Measurements from ENCODE around the gene CD200R1. TPM values are rescaled to one million over a fixed set of nuclear protein-coding genes. Genes with fewer than 3 reads are reported as not detected.

CD200R1 gene
- total and polyA plus RNA-seq, 8 donors, result 0.05 to 0.93 (median 0.24) TPM; not detected in 3

DNA sequence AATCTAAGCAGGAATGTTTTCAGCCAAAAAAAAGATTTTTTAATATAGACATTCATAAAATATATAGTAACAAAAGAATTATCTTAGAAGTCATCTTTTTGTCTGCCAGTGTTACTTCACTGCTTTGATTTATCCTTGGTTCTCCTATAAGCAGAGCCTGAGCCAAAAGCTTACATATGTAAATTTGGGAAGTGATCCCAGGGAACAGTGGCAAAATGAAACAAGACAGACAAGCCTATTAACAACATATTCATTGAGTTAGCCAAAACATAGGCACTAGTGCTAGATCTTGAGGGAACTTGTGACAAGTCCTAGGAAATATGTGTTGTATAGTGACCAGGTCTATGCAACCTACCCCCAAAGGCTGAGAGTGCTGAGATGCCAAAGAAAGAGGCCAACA is 27.1 kb upstream of the CD200R1 start:
- ATAC-seq, result no peak
- no peak for DNase-seq
- FAIRE-seq, result no peak
- H3K4me1 ChIP-seq, result no peaks in the 10 kb centered on the region
- H3K4me3 ChIP-seq, result no peak overlapping the region
- intact Hi-C loops (cut with DNase I), result no loop called here
- no peak overlapping the region for H3K27ac ChIP-seq
- TF ChIP-seq, protein P1, sequence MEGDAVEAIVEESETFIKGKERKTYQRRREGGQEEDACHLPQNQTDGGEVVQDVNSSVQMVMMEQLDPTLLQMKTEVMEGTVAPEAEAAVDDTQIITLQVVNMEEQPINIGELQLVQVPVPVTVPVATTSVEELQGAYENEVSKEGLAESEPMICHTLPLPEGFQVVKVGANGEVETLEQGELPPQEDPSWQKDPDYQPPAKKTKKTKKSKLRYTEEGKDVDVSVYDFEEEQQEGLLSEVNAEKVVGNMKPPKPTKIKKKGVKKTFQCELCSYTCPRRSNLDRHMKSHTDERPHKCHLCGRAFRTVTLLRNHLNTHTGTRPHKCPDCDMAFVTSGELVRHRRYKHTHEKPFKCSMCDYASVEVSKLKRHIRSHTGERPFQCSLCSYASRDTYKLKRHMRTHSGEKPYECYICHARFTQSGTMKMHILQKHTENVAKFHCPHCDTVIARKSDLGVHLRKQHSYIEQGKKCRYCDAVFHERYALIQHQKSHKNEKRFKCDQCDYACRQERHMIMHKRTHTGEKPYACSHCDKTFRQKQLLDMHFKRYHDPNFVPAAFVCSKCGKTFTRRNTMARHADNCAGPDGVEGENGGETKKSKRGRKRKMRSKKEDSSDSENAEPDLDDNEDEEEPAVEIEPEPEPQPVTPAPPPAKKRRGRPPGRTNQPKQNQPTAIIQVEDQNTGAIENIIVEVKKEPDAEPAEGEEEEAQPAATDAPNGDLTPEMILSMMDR (IDR thresholded peaks at IDR 0.05), result no peak
- peaks cover 0 to 41% (median 3%) of the 10 kb centered on the region in 3 donors for H3K36me3 ChIP-seq
- H3K27me3 ChIP-seq, result no peaks in the 10 kb centered on the region
- H3K9me3 ChIP-seq, result no peaks in the 10 kb centered on the region

DNA sequence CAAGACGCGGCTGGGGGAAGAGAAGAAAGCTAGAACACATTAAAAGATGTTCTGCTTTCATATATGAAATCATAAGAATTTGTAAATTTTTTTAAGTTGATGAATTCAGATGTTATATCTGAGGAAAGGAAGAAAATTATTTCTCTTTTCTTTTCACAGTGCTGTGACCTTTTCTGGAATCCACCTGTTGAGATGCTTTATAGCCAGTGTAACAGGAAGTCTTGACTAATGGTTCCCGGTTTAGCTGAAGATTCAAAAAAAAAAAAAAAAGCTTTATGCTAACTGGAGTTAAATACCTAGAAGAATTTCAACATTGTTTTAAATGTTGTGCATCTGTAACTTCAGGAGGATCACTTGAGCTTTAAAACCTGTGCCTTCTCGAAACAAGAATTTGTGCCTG is 25.8 kb upstream of the CD200R1 start:
- H3K4me1 ChIP-seq, result no peaks in the 10 kb centered on the region
- H3K27me3 ChIP-seq, result no peaks in the 10 kb centered on the region
- no peak for ATAC-seq
- intact Hi-C loops (cut with DNase I), result no loop called here
- DNase-seq, result no peak
- H3K27ac ChIP-seq, result no peak overlapping the region
- FAIRE-seq, result no peak
- H3K9me3 ChIP-seq, result no peaks in the 10 kb centered on the region
- peaks cover 0 to 46% (median 3%) of the 10 kb centered on the region in 3 donors for H3K36me3 ChIP-seq
- WGBS, 2 donors, result 82 to 86% methylated on average over 4 of the region's 4 CpGs
- H3K4me3 ChIP-seq, result no peak overlapping the region
- TF ChIP-seq, protein P1 (IDR thresholded peaks at IDR 0.05), result no peak

- peaks cover 0 to 15% (median 15%) of the 10 kb centered on the region in 3 donors for H3K4me1 ChIP-seq
- no peak overlapping the region for H3K4me3 ChIP-seq
- no peak for DNase-seq
- no peak overlapping the region for H3K27ac ChIP-seq
- intact Hi-C loops (cut with DNase I), result no loop called here
- H3K9me3 ChIP-seq, result no peaks in the 10 kb centered on the region
- 77 to 80% methylated on average over 4 of the region's 4 CpGs for WGBS, 2 donors
- no peaks in the 10 kb centered on the region for H3K27me3 ChIP-seq
- TF ChIP-seq, protein P1 (IDR thresholded peaks at IDR 0.05), result no peak
- no peak for ATAC-seq
- H3K36me3 ChIP-seq, result peaks cover 0 to 22% (median 0%) of the 10 kb centered on the region in 3 donors
- FAIRE-seq, result no peak
Measured at GRCh38 chr3:112995800-112996199, 20.9 kb upstream of the CD200R1 start.

DNA sequence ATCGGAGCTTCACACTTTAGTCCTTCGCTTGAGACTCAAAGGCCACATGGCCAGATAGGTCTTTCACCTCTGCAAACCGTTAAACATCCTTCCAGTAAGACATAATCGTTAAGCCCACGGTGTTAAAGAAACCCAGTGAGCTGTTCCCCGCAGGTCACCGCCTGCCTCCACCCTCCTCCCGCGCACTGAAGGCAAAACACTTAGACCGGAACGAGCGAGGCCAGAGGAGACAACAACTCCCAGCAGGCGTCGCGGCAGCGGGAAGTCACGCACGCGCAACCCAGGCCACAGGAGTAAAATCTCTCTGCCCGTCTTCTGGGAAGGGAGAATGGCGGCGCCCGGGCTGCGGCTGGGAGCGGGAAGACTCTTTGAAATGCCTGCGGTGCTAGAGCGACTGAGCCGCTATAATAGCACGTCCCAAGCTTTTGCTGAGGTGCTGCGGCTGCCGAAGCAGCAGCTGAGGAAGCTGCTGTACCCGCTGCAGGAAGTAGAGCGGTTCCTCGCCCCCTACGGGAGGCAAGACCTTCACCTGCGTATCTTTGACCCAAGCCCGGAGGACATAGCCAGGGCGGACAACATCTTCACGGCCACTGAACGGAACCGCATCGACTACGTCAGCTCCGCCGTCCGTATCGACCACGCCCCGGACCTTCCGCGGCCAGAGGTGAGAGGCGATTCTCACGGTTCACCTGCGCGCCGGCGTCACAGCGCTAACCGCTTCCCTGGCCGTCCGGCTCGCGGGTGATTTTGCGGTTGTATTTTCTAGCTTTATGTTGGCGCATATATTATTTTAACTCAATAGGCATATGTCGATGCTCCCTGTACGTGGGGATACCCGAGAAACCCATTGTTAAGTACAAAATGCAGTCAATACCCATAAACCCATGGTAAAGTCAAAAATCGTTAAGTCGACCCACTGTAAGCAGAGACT is 16.0 kb upstream of the CD200R1 start, which contains the start of gene GTPBP8:
Gene GTPBP8, plus strand, starts transcription at position 313 of the 931 bp plus-strand sequence. Its CDS starts 16 bp downstream, at position 329.
- Histone ChIP-seq H3K9me3 (no peaks in the 10 kb centered on the region), H3K4me3 (peak within 1 kb of the TSS; percentile 64 to 80 (median 70)), H3K4me1 (peaks cover 0 to 19% (median 17%) of the 10 kb centered on the region in 3 donors), H3K27ac (peak within 1 kb of the TSS; percentile 97 to 100 (median 99)), H3K36me3 (no peaks in the 10 kb centered on the region), H3K27me3 (no peaks in the 10 kb centered on the region)
- TF ChIP-seq, protein P1 (IDR thresholded peaks at IDR 0.05), result no peak
- DNase-seq (peak; percentile 90 to 96 (median 91)), FAIRE-seq (no peak), ATAC-seq (peak; percentile 94 to 98 (median 96))
- 1% methylated on average over 69 to 70 of the region's 70 CpGs for WGBS, 2 donors
- intact Hi-C loops (cut with DNase I), result no loop called here
